ENCODE data around the gene TMEM186.

Gene TMEM186

GRCh38 chr16:8768283-8768682 is 29.2 kb downstream of the TMEM186 start:
- H3K4me3 ChIP-seq (ENCODE audit: low read depth, low read length): no peak overlapping the region
- TF ChIP-seq, protein P1, sequence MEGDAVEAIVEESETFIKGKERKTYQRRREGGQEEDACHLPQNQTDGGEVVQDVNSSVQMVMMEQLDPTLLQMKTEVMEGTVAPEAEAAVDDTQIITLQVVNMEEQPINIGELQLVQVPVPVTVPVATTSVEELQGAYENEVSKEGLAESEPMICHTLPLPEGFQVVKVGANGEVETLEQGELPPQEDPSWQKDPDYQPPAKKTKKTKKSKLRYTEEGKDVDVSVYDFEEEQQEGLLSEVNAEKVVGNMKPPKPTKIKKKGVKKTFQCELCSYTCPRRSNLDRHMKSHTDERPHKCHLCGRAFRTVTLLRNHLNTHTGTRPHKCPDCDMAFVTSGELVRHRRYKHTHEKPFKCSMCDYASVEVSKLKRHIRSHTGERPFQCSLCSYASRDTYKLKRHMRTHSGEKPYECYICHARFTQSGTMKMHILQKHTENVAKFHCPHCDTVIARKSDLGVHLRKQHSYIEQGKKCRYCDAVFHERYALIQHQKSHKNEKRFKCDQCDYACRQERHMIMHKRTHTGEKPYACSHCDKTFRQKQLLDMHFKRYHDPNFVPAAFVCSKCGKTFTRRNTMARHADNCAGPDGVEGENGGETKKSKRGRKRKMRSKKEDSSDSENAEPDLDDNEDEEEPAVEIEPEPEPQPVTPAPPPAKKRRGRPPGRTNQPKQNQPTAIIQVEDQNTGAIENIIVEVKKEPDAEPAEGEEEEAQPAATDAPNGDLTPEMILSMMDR (IDR thresholded peaks at IDR 0.05; ENCODE audit: borderline replicate concordance, insufficient read depth, low read depth, low read length): no peak

- TF ChIP-seq, protein P1 (IDR thresholded peaks at IDR 0.05; ENCODE audit: borderline replicate concordance, insufficient read depth, low read depth, low read length): no peak
- no peak overlapping the region for H3K4me3 ChIP-seq (ENCODE audit: low read depth, low read length)
Measured at GRCh38 chr16:8767176-8767575, 30.3 kb downstream of the TMEM186 start.

DNA sequence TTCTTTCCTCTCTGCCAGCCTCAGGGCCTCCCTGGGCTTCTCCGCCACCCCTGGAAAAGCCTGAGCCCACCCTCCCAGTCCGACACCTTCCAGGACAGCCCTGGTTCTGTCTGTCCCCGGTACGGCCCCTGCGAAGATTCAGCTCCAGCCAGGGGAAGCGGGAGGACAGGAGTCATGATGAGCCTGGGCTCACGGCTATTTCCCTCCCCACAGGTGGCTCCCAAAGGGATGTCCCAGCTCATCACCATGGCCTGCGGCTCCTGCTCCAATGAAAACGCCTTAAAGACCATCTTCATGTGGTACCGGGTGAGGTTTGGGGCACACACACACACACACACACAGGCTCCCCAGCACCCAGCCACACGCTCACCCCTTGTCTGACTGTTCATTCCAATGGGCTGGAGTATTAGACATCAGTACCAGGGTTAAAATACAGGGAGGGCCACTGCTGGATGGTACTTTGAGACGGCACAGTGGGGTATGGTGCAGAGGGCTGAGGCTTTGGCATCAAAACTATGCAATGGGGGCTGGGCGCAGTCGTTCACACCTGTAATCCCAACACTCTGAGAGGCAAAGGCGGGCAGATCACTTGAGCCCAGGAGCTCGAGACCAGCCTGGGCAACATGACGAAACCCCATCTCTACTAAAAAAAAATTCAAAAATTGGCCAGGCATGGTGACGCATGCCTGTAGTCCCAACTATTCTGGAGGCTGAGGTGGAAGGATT is 32.8 kb downstream of the TMEM186 start:
- TF ChIP-seq, protein P1 (IDR thresholded peaks at IDR 0.05; ENCODE audit: borderline replicate concordance, insufficient read depth, low read depth, low read length): no peak
- H3K4me3 ChIP-seq (ENCODE audit: low read depth, low read length): no peak overlapping the region

DNA sequence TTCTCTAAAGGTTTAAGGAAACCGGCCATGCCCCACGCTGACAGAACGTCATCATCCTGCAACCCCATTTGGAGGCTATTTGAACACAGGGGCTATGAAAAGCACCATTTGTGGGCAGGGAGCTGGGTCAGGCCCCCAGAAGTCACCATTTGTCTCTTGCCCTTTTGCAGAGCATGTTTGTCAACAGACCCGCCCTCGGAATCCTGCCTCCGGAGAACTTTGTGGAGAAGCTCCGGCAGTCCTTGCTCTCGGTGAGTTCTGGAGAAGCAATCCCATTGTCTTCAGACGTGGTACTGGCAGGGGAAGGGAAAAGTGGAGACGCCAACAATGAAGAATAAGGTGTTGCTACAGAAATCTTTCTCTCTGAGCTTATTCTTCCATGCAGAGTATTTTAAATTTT is 33.5 kb downstream of the TMEM186 start:
- TF ChIP-seq, protein P1 (IDR thresholded peaks at IDR 0.05; ENCODE audit: borderline replicate concordance, insufficient read depth, low read depth, low read length): no peak
- H3K4me3 ChIP-seq (ENCODE audit: low read depth, low read length): no peak overlapping the region

DNA sequence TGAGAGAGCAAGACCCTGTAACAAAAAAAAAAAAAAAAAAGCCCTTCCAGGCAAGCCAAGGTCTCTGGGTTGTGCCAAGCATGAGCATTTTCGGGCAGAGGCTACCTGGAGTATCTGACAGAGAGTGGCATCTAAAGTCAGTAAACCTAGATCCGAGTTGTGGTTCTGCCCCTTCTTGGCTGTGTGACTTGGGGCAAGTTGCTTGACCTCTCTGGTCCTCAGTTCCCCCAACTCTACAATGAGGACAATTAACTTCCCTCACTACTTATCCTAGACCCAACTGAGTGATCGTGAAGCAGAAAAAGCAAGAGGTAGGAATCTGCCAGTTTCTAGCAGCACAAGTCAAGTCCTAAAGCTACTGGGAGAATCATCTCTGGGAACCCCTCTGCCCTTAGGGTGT is 34.4 kb downstream of the TMEM186 start:
- no peak overlapping the region for H3K4me3 ChIP-seq (ENCODE audit: low read depth, low read length)
- TF ChIP-seq, protein P1 (IDR thresholded peaks at IDR 0.05; ENCODE audit: borderline replicate concordance, insufficient read depth, low read depth, low read length): no peak

- no peak overlapping the region for H3K4me3 ChIP-seq (ENCODE audit: low read depth, low read length)
- TF ChIP-seq, protein P1 (IDR thresholded peaks at IDR 0.05; ENCODE audit: borderline replicate concordance, insufficient read depth, low read depth, low read length): no peak
Measured at GRCh38 chr16:8762254-8762653, 35.2 kb downstream of the TMEM186 start.

DNA sequence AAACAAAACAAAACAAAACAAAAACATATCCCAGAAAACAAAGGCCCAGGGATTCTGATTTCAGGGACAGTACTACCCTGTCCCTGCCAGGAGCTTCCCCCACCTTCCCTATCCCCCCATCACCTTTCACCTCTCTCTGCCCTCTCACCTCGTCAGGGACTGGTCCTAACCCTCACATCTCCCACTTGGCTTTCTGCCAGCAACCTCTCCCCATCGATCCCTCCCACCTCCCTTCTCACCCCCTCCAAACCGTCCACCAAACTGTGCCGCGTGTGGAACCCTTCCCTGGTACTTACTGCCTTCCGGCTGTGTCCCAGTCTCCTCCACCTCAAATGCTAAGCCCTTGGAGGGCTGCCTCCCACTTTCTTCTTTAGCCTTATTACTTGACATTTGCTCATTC is 36.4 kb downstream of the TMEM186 start:
- TF ChIP-seq, protein P1 (IDR thresholded peaks at IDR 0.05; ENCODE audit: borderline replicate concordance, insufficient read depth, low read depth, low read length): no peak

More for the DNA sequence above, 36.4 kb downstream of the TMEM186 start:
- H3K4me3 ChIP-seq (ENCODE audit: low read depth, low read length): no peak overlapping the region

Data from GM12875 (cell line).